IMR-90 (cell line): Measurements from ENCODE around the gene ABCA2. TPM values are rescaled to one million over a fixed set of nuclear protein-coding genes. Genes with fewer than 3 reads are reported as not detected.

Source experiments
- ATAC-seq: fragments of 200-7000 bp; cut with Tn5 transposase; 2 replicates; pipeline ENCODE4 v1.9.1; 2020; ENCODE audit warnings: low read depth, mild to moderate bottlenecking, moderate library complexity
- BruUV-seq: library from RNA; stranded (reverse); fragments of 400-500 nt; replicated peaks from 2 replicates; lab custom pipeline; 2021; lab: Mats Ljungman, UMichigan
- CTCF ChIA-PET: fragments of 300-600 bp; formaldehyde crosslinking; extraction: SDS; loops from one replicate; lab custom pipeline; 2021; ENCODE audit warnings: antibody characterized with exemption; lab: Yijun Ruan, JAX
- POLR2A ChIA-PET: fragments of 300-600 bp; sonication (Branson Sonifier 250); formaldehyde crosslinking; loops from one replicate; lab custom pipeline; 2022; ENCODE audit warnings: antibody characterized with exemption; ENCODE audit not compliant: unreplicated experiment; lab: Charles Lee
- DNase-seq: peaks from one replicate; pipeline ENCODE4 v3.0.0; 2013
- H2AFZ ChIP-seq: replicated peaks from 2 replicates; pipeline ENCODE3; 2013; ENCODE audit warnings: low read length, mild to moderate bottlenecking; ENCODE audit not compliant: poor library complexity
- H2AK5ac ChIP-seq: 2 replicates; pipeline ENCODE4 v1.6.1; 2013; ENCODE audit warnings: low read depth, low read length, inconsistent platforms
- H2AK9ac ChIP-seq: replicated peaks from 2 replicates; pipeline ENCODE3; 2013; ENCODE audit warnings: mild to moderate bottlenecking, low read depth, low read length, moderate library complexity; ENCODE audit not compliant: poor library complexity
- H2BK120ac ChIP-seq: 2 replicates; pipeline ENCODE4 v1.6.1; 2013; ENCODE audit warnings: low read depth, low read length, inconsistent platforms
- H2BK15ac ChIP-seq: 3 replicates; pipeline ENCODE4 v1.6.1; 2013; ENCODE audit warnings: low read depth, low read length, inconsistent platforms
- H2BK20ac ChIP-seq: 2 replicates; pipeline ENCODE4 v1.6.1; 2013; ENCODE audit warnings: low read depth, mild to moderate bottlenecking, inconsistent platforms, low read length, moderate library complexity
- H2BK5ac ChIP-seq: 2 replicates; pipeline ENCODE4 v1.6.1; 2013; ENCODE audit warnings: mild to moderate bottlenecking, low read depth, low read length, inconsistent platforms; ENCODE audit not compliant: poor library complexity, severe bottlenecking
- H3K14ac ChIP-seq: replicated peaks from 2 replicates; pipeline ENCODE4 v1.6.1; 2013; ENCODE audit warnings: low read depth, low read length, inconsistent platforms
- H3K18ac ChIP-seq: 2 replicates; pipeline ENCODE4 v1.6.1; 2013; ENCODE audit warnings: low read depth, low read length, control low read depth
- H3K23ac ChIP-seq: 2 replicates; pipeline ENCODE4 v1.6.1; 2013; ENCODE audit warnings: low read depth, low read length, inconsistent platforms
- H3K27ac ChIP-seq: 2 replicates; pipeline ENCODE4 v1.5.1; 2013; ENCODE audit warnings: mild to moderate bottlenecking, control low read depth, low read length; ENCODE audit not compliant: insufficient read depth
- H3K27me3 ChIP-seq: 2 replicates; pipeline ENCODE4 v1.6.1; 2013; ENCODE audit warnings: low read length; ENCODE audit not compliant: control insufficient read depth, insufficient read depth
- H3K36me3 ChIP-seq: 2 replicates; pipeline ENCODE4 v1.6.1; 2013; ENCODE audit warnings: low read length, mixed read lengths; ENCODE audit not compliant: control insufficient read depth, insufficient read depth
- H3K4ac ChIP-seq: 2 replicates; pipeline ENCODE4 v1.6.1; 2013; ENCODE audit warnings: low read depth, low read length, inconsistent platforms
- H3K4me1 ChIP-seq: 2 replicates; pipeline ENCODE4 v1.6.1; 2013; ENCODE audit warnings: low read length, mixed read lengths; ENCODE audit not compliant: control insufficient read depth, insufficient read depth
- H3K4me2 ChIP-seq: 2 replicates; pipeline ENCODE4 v1.6.1; 2013; ENCODE audit warnings: low read depth, mild to moderate bottlenecking, control low read depth, low read length, moderate library complexity
- H3K4me3 ChIP-seq: 2 replicates; pipeline ENCODE4 v1.5.1; 2013; ENCODE audit warnings: low read depth, mild to moderate bottlenecking, control low read depth, low read length, moderate library complexity; ENCODE audit not compliant: insufficient read depth
- H3K56ac ChIP-seq: 2 replicates; pipeline ENCODE4 v1.6.1; 2013; ENCODE audit warnings: low read length, inconsistent platforms; ENCODE audit not compliant: insufficient read depth; ENCODE audit errors: extremely low read depth
- H3K79me1 ChIP-seq, 2 experiments: 2 replicates each; pipeline ENCODE4 v1.6.1; 2013; ENCODE audit warnings: low read length in 2 of 2, inconsistent platforms in 1 of 2, low read depth in 1 of 2
- H3K9ac ChIP-seq: 2 replicates; pipeline ENCODE4 v1.6.1; 2013; ENCODE audit warnings: low read depth, low read length, control low read depth
- H3K9me1 ChIP-seq: 2 replicates; pipeline ENCODE4 v1.6.1; 2013; ENCODE audit warnings: low read length, inconsistent platforms; ENCODE audit not compliant: insufficient read depth
- H3K9me3 ChIP-seq: 2 replicates; pipeline ENCODE4 v1.6.1; 2013; ENCODE audit warnings: low read length; ENCODE audit not compliant: control insufficient read depth, insufficient read depth
- H4K20me1 ChIP-seq: 2 replicates; pipeline ENCODE4 v1.6.1; 2013; ENCODE audit warnings: low read length, inconsistent platforms; ENCODE audit not compliant: insufficient read depth
- H4K5ac ChIP-seq: 2 replicates; pipeline ENCODE4 v1.6.1; 2013; ENCODE audit warnings: mild to moderate bottlenecking, low read depth, low read length, control low read depth
- H4K8ac ChIP-seq, 2 experiments: 2 replicates each; pipeline ENCODE4 v1.6.1; 2013; ENCODE audit warnings: low read depth in 2 of 2, low read length in 2 of 2, control low read depth in 1 of 2, inconsistent platforms in 1 of 2
- H4K91ac ChIP-seq: 2 replicates; pipeline ENCODE4 v1.6.1; 2013; ENCODE audit warnings: low read depth, low read length, inconsistent platforms; ENCODE audit not compliant: insufficient read depth
- BHLHE40 ChIP-seq: fragments of 150-350 bp; IDR thresholded peaks from 2 replicates; pipeline ENCODE4 v1.6.1; 2016; ENCODE audit warnings: mild to moderate bottlenecking, low read depth, low read length
- CEBPB ChIP-seq: IDR thresholded peaks from 2 replicates; pipeline ENCODE4 v1.6.1; 2012; ENCODE audit warnings: low read depth, low read length, improper control_type of control experiment
- CHD1 ChIP-seq: IDR thresholded peaks from 2 replicates; pipeline ENCODE4 v1.6.1; 2012; ENCODE audit warnings: low read depth, low read length, improper control_type of control experiment
- FOS ChIP-seq: fragments of 150-350 bp; IDR thresholded peaks from 2 replicates; pipeline ENCODE4 v1.6.1; 2016; ENCODE audit warnings: low read depth, low read length
- MAFK ChIP-seq: IDR thresholded peaks from 2 replicates; pipeline ENCODE4 v1.6.1; 2012; ENCODE audit warnings: low read depth, low read length, improper control_type of control experiment
- MAZ ChIP-seq: IDR thresholded peaks from 2 replicates; pipeline ENCODE4 v1.6.1; 2012; ENCODE audit warnings: low read depth, mild to moderate bottlenecking, low read length, improper control_type of control experiment, moderate library complexity, borderline replicate concordance
- MXI1 ChIP-seq: IDR thresholded peaks from 2 replicates; pipeline ENCODE4 v1.6.1; 2012; ENCODE audit warnings: low read depth, mild to moderate bottlenecking, low read length, moderate library complexity, borderline replicate concordance
- NFE2L2 ChIP-seq: fragments of 150-350 bp; IDR thresholded peaks from 2 replicates; pipeline ENCODE4 v1.6.1; 2016; ENCODE audit warnings: low read depth, mild to moderate bottlenecking, low read length
- POLR2A ChIP-seq: IDR thresholded peaks from 2 replicates; pipeline ENCODE4 v1.6.1; 2012; ENCODE audit warnings: mild to moderate bottlenecking, low read depth, low read length
- RAD21 ChIP-seq: IDR thresholded peaks from 2 replicates; pipeline ENCODE4 v1.6.1; 2012; ENCODE audit warnings: low read length, improper control_type of control experiment
- RCOR1 ChIP-seq: IDR thresholded peaks from 2 replicates; pipeline ENCODE4 v1.6.1; 2012; ENCODE audit warnings: mild to moderate bottlenecking, low read length, improper control_type of control experiment; ENCODE audit not compliant: insufficient replicate concordance
- RFX5 ChIP-seq: IDR thresholded peaks from 2 replicates; pipeline ENCODE4 v1.8.0; 2012; ENCODE audit warnings: low read depth, mild to moderate bottlenecking, low read length, moderate library complexity
- SMC3 ChIP-seq: fragments of 150-350 bp; IDR thresholded peaks from 2 replicates; pipeline ENCODE4 v1.6.1; 2016; ENCODE audit warnings: low read depth, mild to moderate bottlenecking, antibody characterized with exemption, low read length, moderate library complexity
- WGBS, 2 experiments: methylation state at CpG; one replicate each; pipeline versions ENCODE4 v1.1.5 to v1.1.7; 2013; ENCODE audit warnings: missing lambda C conversion rate in 2 of 2; ENCODE audit not compliant: insufficient read length in 1 of 2; ENCODE audit errors: extremely low coverage in 2 of 2; 5-methylcytosine and 5-hydroxymethylcytosine counted together
- dilution Hi-C: fragments of 300-500 bp; cut with HindIII; formaldehyde crosslinking; loops from one replicate; pipeline ENCODE4 v1.14.3; 2018; ENCODE audit warnings: low sequenced_read_pairs; ENCODE audit not compliant: unreplicated experiment
- in situ Hi-C: fragments of 300-500 bp; cut with MboI; formaldehyde crosslinking; loops from 3 replicates; pipeline ENCODE4 v1.14.3; 2019; ENCODE audit warnings: low sequenced_read_pairs, inconsistent platforms, mixed read lengths
- intact Hi-C: fragments of 100-400 bp; cut with micrococcal nuclease; formaldehyde crosslinking; loops from 2 replicates; pipeline ENCODE4 v1.10.0; 2022
- polyA plus RNA-seq, 3 experiments: library from polyadenylated mRNA; depleted of rRNA; stranded (reverse); fragments of >200 nt; gene quantifications; 2 replicates each; pipeline ENCODE4 v1.2.3, GENCODE V29; 2012; ENCODE audit warnings: low replicate concordance in 1 of 3
- total RNA-seq: library from RNA; depleted of rRNA; stranded (reverse); fragments of >200 nt; gene quantifications from 2 replicates; pipeline ENCODE4 v1.2.3, GENCODE V29; 2012
- TF ChIP-seq, protein P1 (sequence below): fragments of 150-350 bp; IDR thresholded peaks from 2 replicates; pipeline ENCODE4 v1.6.1; 2016; ENCODE audit warnings: low read depth, mild to moderate bottlenecking, low read length, moderate library complexity, borderline replicate concordance
- TF ChIP-seq, protein P2 (sequence below): fragments of 150-350 bp; IDR thresholded peaks from 2 replicates; pipeline ENCODE4 v1.6.1; 2017; ENCODE audit warnings: mild to moderate bottlenecking, antibody characterized with exemption, low read length, low read depth
- TF ChIP-seq, protein P3 (sequence below): conservative IDR thresholded peaks from 2 replicates; pipeline ENCODE4 v1.5.1; 2012; ENCODE audit warnings: mild to moderate bottlenecking, low read depth, low read length, improper control_type of control experiment

The ABCA2 gene
- total and polyA plus RNA-seq, 2 of the 4 experiments (the other 2 are of a cell fraction): 3.8 to 46.0 TPM

DNA sequence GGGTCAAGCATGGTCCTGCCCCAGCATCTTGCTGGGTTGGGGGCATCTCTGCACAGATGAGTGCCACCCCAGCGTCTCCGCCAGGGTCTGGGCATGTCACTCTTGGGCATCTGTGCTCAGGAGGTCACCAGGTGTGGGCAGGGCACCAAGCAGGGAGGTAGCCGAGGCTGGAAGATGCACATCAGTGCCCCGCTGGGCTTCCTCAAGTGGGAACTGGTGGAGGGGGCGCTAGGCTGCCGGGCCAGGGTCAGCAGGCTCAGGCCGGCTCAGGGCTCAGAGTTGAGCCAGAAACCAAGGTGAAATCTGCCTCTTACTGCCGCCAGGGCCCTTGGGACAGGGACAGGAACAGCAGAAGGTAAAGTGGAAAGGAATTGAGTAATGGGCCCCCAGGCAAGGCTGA is 7.9 kb upstream of the ABCA2 start:
- H2BK20ac ChIP-seq: no peak overlapping the region
- no peaks in the 10 kb centered on the region for H3K9me1 ChIP-seq
- H3K9ac ChIP-seq: no peak overlapping the region
- H2AFZ ChIP-seq: no peak overlapping the region
- H3K4me1 ChIP-seq: no peaks in the 10 kb centered on the region
- intact Hi-C loops (loop anchor here (1.0 kb wide), 3 partner anchors 88 to 249 kb away; no protein-coding TSS in a partner anchor), in situ Hi-C loops (loop anchor here (10.0 kb wide), 1 partner anchor 251 kb away; no protein-coding TSS in a partner anchor), dilution Hi-C loops (no loop called here)
- no peak overlapping the region for H4K8ac ChIP-seq
- H3K23ac ChIP-seq: no peak overlapping the region
- TF ChIP-seq NFE2L2 (no peak), MXI1 (no peak), MAFK (no peak), FOS (no peak), POLR2A (no peak), RFX5 (no peak), SMC3 (no peak), RCOR1 (no peak), BHLHE40 (no peak), MAZ (no peak), CEBPB (no peak), RAD21 (no peak), CHD1 (no peak)
- TF ChIP-seq, protein P1, sequence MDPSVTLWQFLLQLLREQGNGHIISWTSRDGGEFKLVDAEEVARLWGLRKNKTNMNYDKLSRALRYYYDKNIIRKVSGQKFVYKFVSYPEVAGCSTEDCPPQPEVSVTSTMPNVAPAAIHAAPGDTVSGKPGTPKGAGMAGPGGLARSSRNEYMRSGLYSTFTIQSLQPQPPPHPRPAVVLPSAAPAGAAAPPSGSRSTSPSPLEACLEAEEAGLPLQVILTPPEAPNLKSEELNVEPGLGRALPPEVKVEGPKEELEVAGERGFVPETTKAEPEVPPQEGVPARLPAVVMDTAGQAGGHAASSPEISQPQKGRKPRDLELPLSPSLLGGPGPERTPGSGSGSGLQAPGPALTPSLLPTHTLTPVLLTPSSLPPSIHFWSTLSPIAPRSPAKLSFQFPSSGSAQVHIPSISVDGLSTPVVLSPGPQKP: no peak
- TF ChIP-seq, protein P2, sequence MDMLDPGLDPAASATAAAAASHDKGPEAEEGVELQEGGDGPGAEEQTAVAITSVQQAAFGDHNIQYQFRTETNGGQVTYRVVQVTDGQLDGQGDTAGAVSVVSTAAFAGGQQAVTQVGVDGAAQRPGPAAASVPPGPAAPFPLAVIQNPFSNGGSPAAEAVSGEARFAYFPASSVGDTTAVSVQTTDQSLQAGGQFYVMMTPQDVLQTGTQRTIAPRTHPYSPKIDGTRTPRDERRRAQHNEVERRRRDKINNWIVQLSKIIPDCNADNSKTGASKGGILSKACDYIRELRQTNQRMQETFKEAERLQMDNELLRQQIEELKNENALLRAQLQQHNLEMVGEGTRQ: no peak
- TF ChIP-seq, protein P3, sequence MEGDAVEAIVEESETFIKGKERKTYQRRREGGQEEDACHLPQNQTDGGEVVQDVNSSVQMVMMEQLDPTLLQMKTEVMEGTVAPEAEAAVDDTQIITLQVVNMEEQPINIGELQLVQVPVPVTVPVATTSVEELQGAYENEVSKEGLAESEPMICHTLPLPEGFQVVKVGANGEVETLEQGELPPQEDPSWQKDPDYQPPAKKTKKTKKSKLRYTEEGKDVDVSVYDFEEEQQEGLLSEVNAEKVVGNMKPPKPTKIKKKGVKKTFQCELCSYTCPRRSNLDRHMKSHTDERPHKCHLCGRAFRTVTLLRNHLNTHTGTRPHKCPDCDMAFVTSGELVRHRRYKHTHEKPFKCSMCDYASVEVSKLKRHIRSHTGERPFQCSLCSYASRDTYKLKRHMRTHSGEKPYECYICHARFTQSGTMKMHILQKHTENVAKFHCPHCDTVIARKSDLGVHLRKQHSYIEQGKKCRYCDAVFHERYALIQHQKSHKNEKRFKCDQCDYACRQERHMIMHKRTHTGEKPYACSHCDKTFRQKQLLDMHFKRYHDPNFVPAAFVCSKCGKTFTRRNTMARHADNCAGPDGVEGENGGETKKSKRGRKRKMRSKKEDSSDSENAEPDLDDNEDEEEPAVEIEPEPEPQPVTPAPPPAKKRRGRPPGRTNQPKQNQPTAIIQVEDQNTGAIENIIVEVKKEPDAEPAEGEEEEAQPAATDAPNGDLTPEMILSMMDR: no peak
- DNase-seq (no peak), ATAC-seq (no peak)
- no peak overlapping the region for H4K91ac ChIP-seq
- no peak overlapping the region for H3K4ac ChIP-seq
- H3K18ac ChIP-seq: no peak overlapping the region
- no peaks in the 10 kb centered on the region for H3K9me3 ChIP-seq
- H3K14ac ChIP-seq: no peak overlapping the region
- peaks cover 17% of the 10 kb centered on the region for H3K36me3 ChIP-seq
- POLR2A ChIA-PET: no interaction called here
- 67% methylated on average over 6 of the region's 8 CpGs; no CpG with 5 or more reads in 1 of the 2 experiments for WGBS, 2 experiments
- no peaks in the 10 kb centered on the region for H3K79me1 ChIP-seq
- no TSS peak for BruUV-seq
- no peak overlapping the region for H3K27ac ChIP-seq
- H2BK15ac ChIP-seq: no peak overlapping the region
- H2AK5ac ChIP-seq: no peak overlapping the region
- no peak overlapping the region for H2BK5ac ChIP-seq
- H3K27me3 ChIP-seq: peaks cover 2% of the 10 kb centered on the region; the same call in 1 of the 2 replicates
- no peak overlapping the region for H3K4me2 ChIP-seq
- no peak overlapping the region for H2AK9ac ChIP-seq
- H4K20me1 ChIP-seq: no peaks in the 10 kb centered on the region; the same call in 1 of the 2 replicates
- no peak overlapping the region for H4K5ac ChIP-seq
- CTCF ChIA-PET: interaction anchor here (0.6 to 3.1 kb wide), 4 partner anchors 36 to 249 kb away, joined by 4 to 27 read pairs (median 4); no protein-coding TSS in a partner anchor
- no peak overlapping the region for H2BK120ac ChIP-seq
- H3K56ac ChIP-seq: no peak overlapping the region
- no peak overlapping the region for H3K4me3 ChIP-seq
